Stimulated activated CD4-positive, alpha-beta T cell treated with anti-CD3 and anti-CD28 coated beads, TNF-alpha, amount 100 ng/mL, for 4 hours (primary cell): Measurements from ENCODE around the gene HOXD1.

Source experiments
- DNase-seq, 3 experiments: peaks; one replicate each; pipeline ENCODE4 v3.0.0-alpha.2; 2020; ENCODE audit warnings: low read depth in 3 of 3

HOXD1 gene

DNA sequence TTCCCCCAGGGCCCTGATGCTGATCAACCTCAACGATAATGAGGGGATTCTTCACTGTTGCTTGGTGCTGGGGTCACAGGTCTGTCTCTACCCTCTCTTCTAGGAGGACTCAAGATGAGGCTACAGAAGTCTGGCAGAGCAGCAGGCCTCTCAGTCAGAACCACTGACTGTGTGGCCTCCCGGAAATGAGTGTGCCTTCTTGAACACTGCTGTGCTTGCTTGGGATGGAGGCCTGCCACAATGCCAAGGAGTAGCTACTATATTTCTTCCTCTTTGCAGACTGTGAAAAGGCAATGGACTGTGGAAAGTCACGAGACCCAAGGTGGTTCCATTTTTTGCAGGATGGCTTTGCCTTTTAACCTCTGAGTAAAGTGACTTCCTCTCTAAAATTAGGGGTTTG, 5.8 kb upstream of the HOXD1 start:
- no peak for DNase-seq

DNA sequence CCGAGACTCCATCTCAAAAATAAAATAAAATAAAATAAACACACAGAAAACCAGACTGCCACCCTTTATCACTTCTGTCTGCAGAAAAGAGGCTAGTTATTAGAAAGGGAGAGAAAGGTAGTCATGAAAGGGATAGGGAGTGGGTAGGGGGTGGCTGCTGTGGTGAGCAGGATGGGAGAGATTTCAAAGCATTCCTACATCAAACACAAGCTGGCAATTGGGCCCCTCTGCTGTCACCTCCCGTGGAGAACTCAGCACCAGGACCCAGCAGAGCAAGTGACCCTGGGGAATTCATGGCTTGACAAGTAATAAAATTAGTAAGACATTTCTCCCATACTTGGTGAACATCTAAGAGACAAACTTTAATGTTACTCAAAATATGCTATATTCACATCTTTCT, 3.7 kb upstream of the HOXD1 start:
- DNase-seq = no peak

- DNase-seq = no peak
Measured at GRCh38 chr2:176186024-176186423, 2.4 kb upstream of the HOXD1 start.

GRCh38 chr2:176187200-176187898, 1.1 kb upstream of the HOXD1 start:
- no peak for DNase-seq

GRCh38 chr2:176188774-176189680, 559 bp downstream of the HOXD1 start:
- no peak for DNase-seq

DNA sequence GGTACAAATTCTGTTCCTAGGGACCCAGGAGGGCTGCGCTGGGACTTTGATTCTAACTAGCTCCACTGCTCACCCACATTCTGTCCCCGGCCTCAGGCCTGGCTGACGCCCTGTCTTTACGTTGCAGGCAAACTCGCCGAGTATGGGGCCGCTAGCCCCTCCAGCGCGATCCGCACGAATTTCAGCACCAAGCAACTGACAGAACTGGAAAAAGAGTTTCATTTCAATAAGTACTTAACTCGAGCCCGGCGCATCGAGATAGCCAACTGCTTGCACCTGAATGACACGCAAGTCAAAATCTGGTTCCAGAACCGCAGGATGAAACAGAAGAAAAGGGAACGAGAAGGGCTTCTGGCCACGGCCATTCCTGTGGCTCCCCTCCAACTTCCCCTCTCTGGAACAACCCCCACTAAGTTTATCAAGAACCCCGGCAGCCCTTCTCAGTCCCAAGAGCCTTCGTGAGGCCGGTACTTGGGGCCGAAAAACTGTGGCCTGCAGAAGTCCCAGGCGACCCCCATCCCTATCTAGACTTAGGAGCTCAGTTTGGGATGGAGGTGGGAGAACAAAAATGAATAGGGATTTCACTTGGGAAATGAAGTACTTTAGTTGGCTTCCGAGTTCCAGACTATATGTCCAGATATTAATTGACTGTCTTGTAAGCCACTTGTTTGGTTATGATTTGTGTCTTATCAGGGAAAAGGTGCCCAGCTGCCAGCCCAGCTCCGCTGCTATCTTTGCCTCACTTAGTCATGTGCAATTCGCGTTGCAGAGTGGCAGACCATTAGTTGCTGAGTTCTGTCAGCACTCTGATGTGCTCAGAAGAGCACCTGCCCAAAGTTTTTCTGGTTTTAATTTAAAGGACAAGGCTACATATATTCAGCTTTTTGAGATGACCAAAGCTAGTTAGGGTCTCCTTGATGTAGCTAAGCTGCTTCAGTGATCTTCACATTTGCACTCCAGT, 1.5 kb downstream of the HOXD1 start:
- no peak for DNase-seq

GRCh38 chr2:176192351-176192750, 3.9 kb downstream of the HOXD1 start:
- no peak for DNase-seq

- no peak for DNase-seq
Measured at GRCh38 chr2:176193048-176193447, 4.6 kb downstream of the HOXD1 start.

DNA sequence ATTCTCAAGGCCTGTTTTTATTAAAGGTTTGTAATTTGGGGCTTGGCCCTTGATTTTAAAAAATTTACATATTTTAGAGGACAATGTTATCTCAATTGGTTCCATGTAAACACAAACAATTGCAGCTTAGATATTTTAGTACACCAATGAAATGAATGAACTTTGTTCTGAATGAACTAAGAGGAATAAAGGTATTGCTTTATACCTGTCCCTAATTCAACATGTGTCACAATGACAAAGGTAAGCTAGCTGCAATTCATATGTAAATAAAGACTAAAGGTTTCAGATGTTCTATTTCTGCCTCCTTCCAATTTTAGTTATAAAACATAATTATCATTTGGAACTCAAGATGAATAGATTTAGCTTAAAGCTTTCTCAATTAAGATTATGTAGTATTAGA, 11.4 kb downstream of the HOXD1 start:
- DNase-seq = no peak

DNA sequence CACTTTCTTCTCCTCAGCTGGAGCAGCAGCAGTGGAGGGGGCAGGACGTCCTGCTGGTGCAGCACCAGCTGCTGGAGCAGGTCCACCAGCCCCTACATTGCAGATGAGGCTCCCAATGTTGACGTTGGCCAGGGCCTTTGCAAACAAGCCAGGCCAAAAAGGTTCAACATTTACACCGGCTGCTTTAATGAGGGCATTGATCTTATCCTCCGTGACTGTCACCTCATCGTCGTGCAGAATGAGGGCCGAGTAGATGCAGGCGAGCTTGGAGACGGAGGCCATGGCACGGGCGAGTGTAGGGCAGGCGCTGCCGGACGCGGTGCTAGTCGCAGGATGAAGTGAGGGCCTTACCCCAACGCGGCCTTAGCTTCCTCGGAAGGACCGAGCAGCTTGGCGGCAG, 12.5 kb downstream of the HOXD1 start:
- DNase-seq = no peak

DNA sequence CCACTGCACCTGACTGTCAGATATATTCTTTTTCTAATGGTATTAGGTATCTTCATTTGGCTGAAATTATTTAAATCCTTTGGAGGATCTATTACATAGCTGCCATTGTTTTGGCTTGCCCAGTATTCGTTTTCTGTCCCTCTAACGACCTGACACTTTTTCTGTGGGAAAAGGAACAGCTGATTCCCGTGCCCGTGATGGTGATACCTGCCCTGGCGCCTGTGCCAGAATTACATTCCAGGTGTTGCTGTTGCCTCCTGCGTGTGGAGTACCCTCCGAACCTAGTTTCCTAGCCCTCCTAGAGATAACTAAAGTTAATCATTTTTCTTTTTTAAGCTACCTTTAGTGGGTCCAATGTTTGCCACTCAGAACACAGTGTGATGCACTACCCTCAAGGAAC, 14.0 kb downstream of the HOXD1 start:
- no peak for DNase-seq

DNA sequence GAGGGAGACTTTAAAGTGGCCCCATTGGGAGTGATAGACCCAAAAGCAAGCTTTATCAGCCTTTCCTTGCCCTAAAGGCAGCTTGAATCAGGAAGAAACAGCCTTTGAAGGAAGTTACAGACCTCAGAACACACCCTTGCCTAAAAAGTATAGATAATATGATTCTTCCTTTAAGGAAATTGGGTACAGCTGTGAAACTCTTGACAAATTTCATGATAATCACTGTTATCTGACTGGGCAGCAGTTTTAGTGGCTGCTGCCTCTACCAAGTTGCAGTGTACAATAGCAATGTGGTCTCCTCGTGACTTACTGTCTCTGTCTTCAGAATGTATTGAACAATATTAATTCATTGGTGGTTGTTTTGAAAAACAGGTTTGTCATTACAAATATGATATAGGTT, 16.7 kb downstream of the HOXD1 start:
- DNase-seq = no peak

DNA sequence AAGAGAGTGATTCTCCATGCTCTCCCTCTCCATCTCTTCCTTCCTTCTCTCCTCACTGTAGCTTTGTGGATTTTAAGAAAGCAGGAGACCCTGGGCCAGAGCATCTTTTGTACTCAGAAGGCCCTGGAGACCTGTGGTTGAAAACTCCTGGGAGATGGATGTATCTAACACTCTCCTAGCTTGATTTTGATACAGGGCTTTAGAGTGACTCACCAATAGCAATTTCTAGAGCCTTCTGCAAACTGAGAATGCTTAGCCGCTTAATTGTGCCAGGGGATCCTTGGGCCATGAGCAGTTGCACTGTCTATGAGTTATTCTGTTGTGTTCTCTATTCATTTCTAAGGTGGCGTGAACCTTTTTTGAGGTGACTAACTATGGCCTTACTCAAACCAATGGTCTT, 17.7 kb downstream of the HOXD1 start:
- DNase-seq = no peak

DNA sequence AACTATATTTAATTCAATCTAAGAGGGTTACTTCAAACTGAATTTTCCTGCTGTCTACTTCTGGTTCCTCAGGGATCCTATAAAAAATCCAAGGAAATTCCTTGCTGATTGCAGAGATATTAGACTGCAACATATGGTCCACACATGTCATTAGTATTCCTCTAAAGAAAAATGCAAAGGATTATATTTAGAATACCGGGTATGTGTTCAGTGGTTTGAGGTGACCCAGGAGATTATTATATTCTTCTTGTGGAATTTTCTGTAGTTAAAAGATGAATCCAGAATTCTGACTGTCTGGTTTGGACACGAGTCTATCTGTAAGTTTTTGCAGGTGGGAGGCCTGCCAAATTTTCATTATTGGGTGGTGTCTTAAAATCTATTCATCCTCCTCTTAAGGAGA, 18.2 kb downstream of the HOXD1 start:
- DNase-seq = no peak

DNA sequence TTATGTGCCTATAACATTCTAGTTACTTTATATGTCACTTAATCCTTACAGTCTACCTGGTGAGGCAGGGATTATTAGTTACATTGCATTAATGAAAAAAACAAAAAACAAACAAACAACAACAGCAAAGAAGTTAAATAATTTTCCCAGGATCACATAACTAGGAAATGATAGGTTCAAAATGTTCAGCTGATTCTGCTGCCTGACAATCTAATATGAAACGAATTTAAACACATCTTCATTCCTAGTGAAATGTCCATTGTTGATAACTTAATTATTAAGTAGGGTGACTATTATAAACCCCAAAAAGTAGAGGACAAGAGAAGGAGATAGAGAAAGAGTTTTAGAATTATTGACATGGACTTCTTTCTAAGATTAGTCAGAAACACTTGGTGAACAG, 22.6 kb downstream of the HOXD1 start:
- DNase-seq = no peak

DNA sequence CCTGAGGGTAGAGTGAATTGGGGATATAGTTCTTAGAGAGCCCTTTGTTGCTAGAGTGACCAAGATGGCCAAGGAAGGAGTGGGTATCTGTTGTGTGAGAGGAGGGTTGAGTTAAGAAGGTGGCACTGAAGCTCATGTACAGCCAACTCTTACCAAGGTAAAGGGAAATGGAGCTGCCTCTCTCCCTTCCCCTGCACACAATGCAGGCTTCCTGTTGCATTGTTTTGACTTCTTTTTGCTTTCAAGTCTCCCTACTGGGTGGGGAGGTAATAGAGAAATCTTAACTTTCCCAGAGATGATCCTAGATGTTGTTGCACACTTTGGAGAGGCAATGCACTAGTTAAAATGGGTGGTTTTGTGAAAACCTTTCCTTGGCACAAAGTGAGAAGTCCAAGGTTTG, 23.8 kb downstream of the HOXD1 start:
- DNase-seq = no peak

DNA sequence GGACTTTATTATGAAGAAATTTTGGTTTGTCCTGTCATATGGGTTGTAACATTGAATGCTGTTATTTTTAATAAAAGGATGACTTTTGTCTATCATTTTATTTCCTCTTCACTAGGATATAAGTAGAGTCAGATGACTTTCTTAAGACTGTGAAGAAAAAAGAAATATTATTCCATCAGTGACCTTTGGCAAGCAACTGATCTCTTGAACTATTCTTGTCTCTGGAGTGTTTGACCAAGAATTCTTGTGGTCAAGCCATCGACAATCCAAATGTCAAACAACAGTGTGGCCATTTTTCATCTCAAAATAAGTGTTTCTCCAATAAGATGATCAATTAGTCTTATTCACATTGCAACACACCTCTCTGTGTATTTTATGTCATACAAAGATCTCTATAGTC, 24.9 kb downstream of the HOXD1 start:
- no peak for DNase-seq

GRCh38 chr2:176227874-176228273, 39.4 kb downstream of the HOXD1 start:
- no peak for DNase-seq

- no peak for DNase-seq
Measured at GRCh38 chr2:176234156-176234555, 45.7 kb downstream of the HOXD1 start.

DNA sequence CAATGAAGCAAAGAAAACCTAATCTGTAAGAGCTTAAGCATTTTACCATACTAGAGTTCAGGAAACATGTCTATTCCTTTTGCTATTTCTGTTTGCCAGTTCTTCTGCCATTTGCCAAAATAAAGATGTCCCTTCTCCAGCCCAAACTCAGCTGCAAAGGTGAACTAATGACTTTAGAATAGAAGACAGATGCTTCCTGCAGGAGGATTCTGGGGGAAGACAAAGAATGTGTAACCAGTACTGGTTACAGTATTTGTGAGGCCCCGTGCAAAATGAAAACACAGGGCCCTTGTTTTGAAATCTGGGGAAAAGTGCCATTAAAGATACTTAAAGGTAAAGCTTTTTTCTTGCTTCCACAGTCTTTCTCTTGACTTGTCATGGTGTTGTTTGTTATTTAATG, 46.5 kb downstream of the HOXD1 start:
- DNase-seq = no peak

DNA sequence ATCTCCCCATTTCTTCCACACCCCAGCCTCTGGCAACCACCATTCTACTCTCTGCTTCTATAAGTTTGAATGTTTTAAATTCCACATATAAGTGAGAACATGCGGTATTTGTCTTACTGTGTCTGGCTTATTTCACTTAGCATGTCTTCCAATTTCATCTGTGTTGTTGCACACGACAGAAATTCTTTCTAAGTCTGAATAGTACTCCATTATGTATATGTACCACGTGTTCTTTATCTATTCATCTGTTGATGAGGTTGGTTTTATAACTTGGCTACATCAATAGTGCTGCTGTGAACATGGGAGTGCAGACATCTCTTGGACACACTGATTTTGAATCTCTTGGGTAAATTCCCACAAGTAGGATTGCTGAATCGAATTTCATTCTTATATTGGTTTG, 49.0 kb downstream of the HOXD1 start:
- no peak for DNase-seq

DNA sequence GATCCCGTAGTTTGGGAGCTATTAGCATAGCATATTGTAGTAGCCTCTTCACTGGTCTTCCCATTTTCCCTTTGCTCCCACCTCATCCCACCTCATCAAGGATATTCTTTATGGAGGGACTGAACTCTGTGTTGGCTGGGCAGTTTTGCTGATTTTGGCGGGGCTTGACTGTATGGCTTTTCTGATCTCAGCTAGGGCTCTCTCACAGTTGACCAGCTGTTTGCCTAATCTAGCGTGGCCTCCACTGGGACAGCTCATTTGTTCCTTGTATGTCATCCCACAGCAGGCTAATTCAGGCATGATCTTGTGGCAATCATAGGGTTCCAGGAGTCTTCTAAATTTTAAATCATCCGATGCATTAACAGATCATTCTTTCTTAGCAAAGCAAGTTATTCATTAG, 50.6 kb downstream of the HOXD1 start:
- DNase-seq = no peak
